Activated naive CD8-positive, alpha-beta T cell treated with anti-CD3 and anti-CD28 coated beads, Interleukin-2, amount 10 ng/mL, durations not matched to agents 7 days and 5 days (primary cell): ENCODE results near the gene PASK. TPM values are rescaled to one million over a fixed set of nuclear protein-coding genes. Genes with fewer than 3 reads are reported as not detected.

ENCODE experiments used
- ATAC-seq: fragments of 150-1000 bp; cut with Tn5 transposase; one replicate; pipeline ENCODE4 v1.10.0; 2021; ENCODE audit warnings: low read depth, moderate library complexity
- POLR2A ChIA-PET: fragments of 350-600 bp; sonication (Branson Sonifier 250); formaldehyde crosslinking; loops from one replicate; lab custom pipeline; 2021; ENCODE audit warnings: antibody characterized with exemption; lab: Charles Lee
- DNase-seq: peaks from one replicate; pipeline ENCODE4 v3.0.0; 2021
- H3K27ac Mint-ChIP-seq: one replicate; pipeline ENCODE4 v1.8.0; 2022; ENCODE audit warnings: mild to moderate bottlenecking, mixed read lengths
- H3K27me3 Mint-ChIP-seq: one replicate; pipeline ENCODE4 v1.8.0; 2022; ENCODE audit warnings: mild to moderate bottlenecking, moderate library complexity, mixed read lengths
- H3K36me3 Mint-ChIP-seq: one replicate; pipeline ENCODE4 v1.8.0; 2021; ENCODE audit warnings: mild to moderate bottlenecking, mixed read lengths
- H3K4me1 Mint-ChIP-seq: one replicate; pipeline ENCODE4 v1.8.0; 2021; ENCODE audit warnings: mixed read lengths
- H3K4me3 Mint-ChIP-seq: one replicate; pipeline ENCODE4 v1.8.0; 2022; ENCODE audit warnings: mild to moderate bottlenecking, moderate library complexity, mixed read lengths
- H3K9me3 Mint-ChIP-seq: one replicate; pipeline ENCODE4 v1.8.0; 2021; ENCODE audit warnings: mixed read lengths
- total RNA-seq, 2 experiments: library from RNA; stranded (reverse); gene quantifications; one replicate each; pipeline ENCODE4 v1.2.3, GENCODE V29; 2021

The PASK gene
- total RNA-seq, 2 experiments from 2014 or later = 132 to 153 TPM

DNA sequence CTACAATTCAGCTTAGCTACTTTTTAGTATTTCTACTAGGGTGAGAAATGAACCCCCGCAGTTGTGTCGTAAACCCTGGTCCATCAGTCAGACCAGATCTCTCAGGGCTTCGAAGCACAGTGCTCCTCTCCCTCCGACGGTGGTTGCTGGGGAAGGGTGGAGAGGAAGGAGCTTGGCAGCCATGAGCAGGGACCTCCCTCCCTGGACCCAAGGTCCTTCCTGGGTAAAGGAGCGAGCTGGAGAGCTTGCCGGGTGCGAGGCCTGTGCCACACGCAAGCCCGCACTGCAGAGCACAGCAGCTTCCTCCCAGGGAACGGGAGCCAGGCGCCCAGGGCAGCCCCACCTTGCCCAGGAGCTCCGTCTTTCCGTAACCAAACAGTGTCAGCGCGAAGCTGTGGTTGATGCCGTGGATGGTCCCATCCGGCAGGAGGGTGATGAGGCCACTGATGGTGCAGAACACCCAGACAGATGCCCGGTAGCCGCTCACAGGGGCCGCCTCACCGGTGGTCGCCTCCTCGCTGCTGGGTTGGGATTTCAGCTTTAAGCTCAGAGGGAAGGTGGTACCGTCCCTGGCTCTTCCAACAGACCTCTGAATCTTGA is 12.5 kb downstream of the PASK start:
- Mint-ChIP-seq H3K9me3 (no peaks in the 10 kb centered on the region), H3K4me3 (no peak overlapping the region), H3K27me3 (no peaks in the 10 kb centered on the region), H3K27ac (no peak overlapping the region), H3K36me3 (peaks cover 12% of the 10 kb centered on the region), H3K4me1 (no peaks in the 10 kb centered on the region)
- peak; percentile 17 for DNase-seq
- POLR2A ChIA-PET = interaction anchor here (1.1 kb wide), 1 partner anchor 13 kb away, joined by 4 read pairs; the partner anchor contains the start of gene PPP1R7
- no peak for ATAC-seq

DNA sequence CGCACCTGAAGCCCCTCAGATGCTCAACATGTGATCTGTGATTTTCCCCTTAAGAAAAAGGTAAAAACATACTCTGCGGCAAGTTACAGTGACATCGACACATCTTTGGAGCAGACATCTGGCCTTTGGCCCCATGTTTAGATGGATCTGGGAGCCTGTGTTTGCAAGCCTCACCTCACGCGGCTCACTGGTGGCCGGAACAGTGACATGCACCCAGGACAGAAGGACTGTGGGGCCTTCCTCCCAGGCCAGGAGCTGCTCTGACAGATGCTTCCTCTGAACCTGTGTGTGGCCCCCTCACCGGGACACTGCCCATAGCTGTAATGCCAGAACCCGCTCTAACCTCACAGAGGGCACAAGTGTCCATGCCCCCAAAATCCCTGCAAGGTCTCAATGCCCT is 13.1 kb downstream of the PASK start:
- no peaks in the 10 kb centered on the region for H3K9me3 Mint-ChIP-seq
- peaks cover 12% of the 10 kb centered on the region for H3K36me3 Mint-ChIP-seq
- H3K4me3 Mint-ChIP-seq = no peak overlapping the region
- POLR2A ChIA-PET = interaction anchor here (1.1 kb wide), 1 partner anchor 14 kb away, joined by 4 read pairs; the partner anchor contains the start of gene PPP1R7
- H3K27ac Mint-ChIP-seq = no peak overlapping the region
- DNase-seq (peak; percentile 16), ATAC-seq (no peak)
- H3K4me1 Mint-ChIP-seq = no peaks in the 10 kb centered on the region
- no peaks in the 10 kb centered on the region for H3K27me3 Mint-ChIP-seq

DNA sequence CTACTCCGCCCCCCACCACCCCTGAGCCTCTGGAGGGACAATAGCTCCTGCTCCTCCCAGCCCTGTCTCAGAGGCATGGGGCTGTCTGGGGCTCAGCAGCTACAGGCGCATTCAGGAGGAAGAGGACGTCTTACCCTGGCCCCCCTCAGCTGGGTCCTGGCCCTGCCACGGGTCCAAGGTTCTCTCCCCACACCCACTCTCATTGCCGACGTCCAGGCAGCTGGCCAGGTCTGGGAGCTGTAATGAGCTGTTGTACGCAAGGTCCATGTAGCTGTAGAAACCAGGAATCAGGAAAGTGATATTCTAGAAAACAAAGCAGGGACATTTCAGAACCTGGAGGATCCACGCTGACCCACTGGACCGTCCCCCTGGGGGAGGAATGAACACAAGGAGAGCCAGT is 13.5 kb downstream of the PASK start:
- ATAC-seq (no peak), DNase-seq (no peak)
- Mint-ChIP-seq H3K27ac (no peak overlapping the region), H3K4me3 (no peak overlapping the region), H3K4me1 (no peaks in the 10 kb centered on the region), H3K36me3 (peaks cover 13% of the 10 kb centered on the region), H3K9me3 (no peaks in the 10 kb centered on the region), H3K27me3 (no peaks in the 10 kb centered on the region)
- POLR2A ChIA-PET = no interaction called here

DNA sequence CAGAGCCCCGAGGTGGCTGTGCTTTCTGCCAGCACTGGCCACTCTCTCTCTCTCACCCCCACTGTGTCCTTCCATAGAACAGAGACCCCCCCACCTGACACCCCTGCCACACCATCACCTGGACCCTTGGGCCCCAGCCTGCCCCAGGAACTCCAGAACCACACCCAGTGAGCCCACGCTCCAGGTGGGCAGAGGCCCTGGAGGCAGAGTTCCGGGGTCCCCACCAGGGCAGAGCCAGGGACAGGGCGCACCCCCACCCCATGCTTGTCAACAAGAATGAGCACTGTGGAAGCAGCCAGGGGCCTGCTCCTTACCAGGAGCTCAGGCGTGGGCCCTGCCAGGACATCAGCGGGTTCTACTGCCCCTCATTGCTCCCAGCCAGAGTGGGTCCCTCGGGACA is 14.6 kb downstream of the PASK start:
- Mint-ChIP-seq H3K4me3 (no peak overlapping the region), H3K4me1 (no peaks in the 10 kb centered on the region), H3K36me3 (peaks cover 17% of the 10 kb centered on the region), H3K27me3 (no peaks in the 10 kb centered on the region), H3K27ac (no peak overlapping the region), H3K9me3 (no peaks in the 10 kb centered on the region)
- POLR2A ChIA-PET = no interaction called here
- ATAC-seq (no peak), DNase-seq (no peak)

DNA sequence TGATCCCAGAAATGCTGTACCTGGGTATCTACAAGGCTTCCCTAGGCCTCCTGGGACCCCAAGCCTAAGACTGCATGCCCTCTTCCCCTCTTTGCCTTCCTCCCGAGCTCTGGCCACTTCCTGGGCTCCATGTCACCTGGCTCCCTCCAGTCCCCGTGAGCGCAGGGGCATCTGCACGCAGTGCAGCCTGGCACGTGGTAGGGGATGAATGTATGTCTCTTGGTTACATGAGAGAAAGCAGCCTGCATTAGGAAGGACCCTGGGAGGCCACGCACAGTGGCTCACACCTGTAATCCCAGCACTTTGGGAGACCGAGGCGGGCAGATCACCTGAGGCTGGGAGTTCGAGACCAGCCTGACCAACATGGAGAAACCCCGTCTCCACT is 15.8 kb downstream of the PASK start:
- DNase-seq (no peak), ATAC-seq (no peak)
- Mint-ChIP-seq H3K27me3 (no peaks in the 10 kb centered on the region), H3K36me3 (peaks cover 19% of the 10 kb centered on the region), H3K4me3 (no peak overlapping the region), H3K9me3 (no peaks in the 10 kb centered on the region), H3K27ac (no peak overlapping the region), H3K4me1 (no peaks in the 10 kb centered on the region)
- POLR2A ChIA-PET = no interaction called here

DNA sequence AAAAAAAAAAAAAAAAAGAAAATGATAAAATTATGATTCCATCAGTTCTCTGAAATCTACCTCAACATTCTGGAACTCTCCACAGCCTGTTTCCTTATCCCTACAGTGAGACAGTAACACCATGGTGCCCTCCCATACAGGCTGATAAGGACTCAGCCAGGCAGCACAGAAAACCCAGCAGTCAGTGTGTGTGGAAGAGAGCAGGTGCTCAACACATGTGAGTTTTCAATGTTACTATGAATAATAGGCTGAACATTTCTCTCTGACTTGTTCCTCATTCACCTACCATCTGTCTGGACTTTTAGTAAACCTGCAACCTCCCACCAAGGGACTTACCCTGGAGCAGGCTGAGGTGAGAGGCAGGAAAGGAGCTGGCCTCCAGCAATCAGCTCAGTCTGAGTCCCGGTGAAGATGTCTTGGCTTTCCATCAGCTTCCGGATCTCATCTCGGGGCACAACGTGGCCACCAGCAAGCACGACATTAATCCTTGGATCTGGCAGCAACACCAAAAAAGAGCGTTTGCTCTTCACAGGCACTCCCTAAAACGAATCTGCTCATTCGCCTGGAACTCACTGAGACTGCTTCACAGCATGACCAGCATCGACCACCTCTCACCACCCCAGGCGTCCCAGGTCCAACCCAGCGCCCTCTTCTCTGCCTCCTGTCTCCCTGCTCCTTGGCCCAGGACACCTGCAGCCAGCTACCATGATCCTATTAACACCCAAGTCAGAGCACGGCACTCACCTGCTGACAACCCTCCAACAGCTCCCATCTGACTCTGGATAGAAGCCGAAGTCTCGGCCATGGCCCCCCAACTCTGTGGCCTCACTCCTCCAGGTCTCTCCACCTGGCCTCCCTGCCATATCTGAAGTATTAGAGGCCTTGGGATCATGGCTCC is 16.5 kb downstream of the PASK start:
- Mint-ChIP-seq H3K36me3 (peaks cover 19% of the 10 kb centered on the region), H3K9me3 (no peaks in the 10 kb centered on the region), H3K4me1 (peaks cover 6% of the 10 kb centered on the region), H3K4me3 (no peak overlapping the region), H3K27me3 (no peaks in the 10 kb centered on the region), H3K27ac (no peak overlapping the region)
- POLR2A ChIA-PET = interaction anchor here (0.7 kb wide), 1 partner anchor 571 kb away, joined by 7 read pairs; no protein-coding TSS in a partner anchor
- no peak for ATAC-seq
- no peak for DNase-seq

DNA sequence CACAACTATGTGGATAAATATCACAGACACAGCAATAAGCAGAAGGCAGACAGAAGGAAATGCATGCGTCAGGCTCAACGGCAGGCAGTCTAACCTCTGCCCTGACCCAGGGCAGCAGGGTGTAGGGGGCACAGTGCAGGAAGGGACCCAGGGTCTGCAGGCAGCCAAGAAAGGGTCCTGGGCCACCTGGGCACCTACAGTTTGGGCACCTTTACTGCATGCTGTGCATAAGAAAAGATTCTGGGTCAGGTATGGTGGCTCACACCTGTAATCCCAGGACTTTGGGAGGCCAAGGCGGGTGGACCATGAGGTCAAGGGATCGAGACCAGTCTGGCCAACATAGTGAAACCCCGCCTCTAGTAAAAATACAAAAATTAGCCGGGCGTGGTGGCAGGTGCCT is 17.7 kb downstream of the PASK start:
- H3K9me3 Mint-ChIP-seq = no peaks in the 10 kb centered on the region
- peaks cover 19% of the 10 kb centered on the region for H3K36me3 Mint-ChIP-seq
- H3K4me1 Mint-ChIP-seq = peaks cover 6% of the 10 kb centered on the region
- no peaks in the 10 kb centered on the region for H3K27me3 Mint-ChIP-seq
- H3K4me3 Mint-ChIP-seq = no peak overlapping the region
- H3K27ac Mint-ChIP-seq = no peak overlapping the region
- POLR2A ChIA-PET = no interaction called here
- DNase-seq = no peak
- ATAC-seq = no peak

DNA sequence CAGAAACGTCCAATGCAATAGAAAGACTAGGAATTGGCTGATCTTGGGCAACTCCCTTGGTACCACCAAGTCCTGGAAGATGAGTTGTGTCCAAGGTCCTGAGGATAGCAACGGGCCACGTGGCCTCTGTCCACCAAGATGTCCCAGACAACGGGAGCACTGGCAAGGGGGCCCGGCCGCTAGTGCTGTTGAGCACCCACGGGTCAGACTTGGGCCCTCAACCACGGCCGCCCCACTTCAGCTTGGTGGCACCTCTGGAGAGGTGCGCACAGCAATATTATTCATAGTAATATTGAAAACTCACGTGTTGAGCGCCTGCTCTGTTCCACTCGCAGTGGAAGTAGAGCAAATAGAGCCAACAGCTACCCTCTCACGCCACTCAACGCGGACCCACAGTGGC is 19.0 kb downstream of the PASK start:
- DNase-seq = no peak
- Mint-ChIP-seq H3K27me3 (no peaks in the 10 kb centered on the region), H3K9me3 (no peaks in the 10 kb centered on the region), H3K4me1 (peaks cover 6% of the 10 kb centered on the region), H3K4me3 (no peak overlapping the region), H3K36me3 (peaks cover 19% of the 10 kb centered on the region), H3K27ac (no peak overlapping the region)
- POLR2A ChIA-PET = no interaction called here
- no peak for ATAC-seq

DNA sequence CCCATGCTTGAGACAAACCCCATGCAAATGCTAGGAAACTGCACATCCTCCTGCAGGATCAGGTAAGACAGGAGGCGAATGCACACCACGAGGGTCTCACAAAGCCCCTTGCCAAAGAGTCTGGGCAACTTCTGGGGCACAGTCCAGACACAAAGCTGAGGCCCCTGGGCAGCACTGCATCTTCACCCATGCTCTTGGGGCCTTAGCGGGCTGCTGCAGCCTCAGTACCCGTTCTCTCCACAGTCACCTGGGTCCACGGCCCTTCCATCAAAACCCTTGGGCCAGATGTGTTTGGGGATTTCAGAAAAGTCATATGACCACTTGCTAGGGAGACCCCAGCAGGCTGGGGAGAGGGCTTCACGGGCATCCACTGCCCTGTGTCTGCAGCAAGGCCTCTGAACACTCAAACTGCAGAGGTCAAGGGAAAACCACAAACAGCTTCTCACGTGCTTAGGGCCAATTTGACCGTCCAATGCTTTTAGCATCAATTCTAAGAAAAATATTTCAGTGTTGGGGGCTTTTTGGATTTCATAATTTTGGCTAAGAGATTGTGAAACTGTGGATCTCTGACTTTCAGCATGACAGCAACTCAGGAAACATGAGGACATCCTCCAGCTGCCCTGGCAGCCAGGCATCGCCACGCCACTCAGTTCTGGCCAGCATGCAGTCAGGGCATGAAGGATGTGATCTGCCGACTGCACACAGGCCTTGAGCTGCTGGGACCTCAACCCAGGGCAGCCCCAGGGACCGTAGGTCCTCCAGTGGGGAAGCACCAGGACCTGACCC is 20.0 kb downstream of the PASK start:
- DNase-seq (peak; percentile 13), ATAC-seq (no peak)
- Mint-ChIP-seq H3K4me1 (peaks cover 6% of the 10 kb centered on the region), H3K27me3 (no peaks in the 10 kb centered on the region), H3K9me3 (no peaks in the 10 kb centered on the region), H3K4me3 (no peak overlapping the region), H3K27ac (no peak overlapping the region), H3K36me3 (peaks cover 19% of the 10 kb centered on the region)
- POLR2A ChIA-PET = no interaction called here

DNA sequence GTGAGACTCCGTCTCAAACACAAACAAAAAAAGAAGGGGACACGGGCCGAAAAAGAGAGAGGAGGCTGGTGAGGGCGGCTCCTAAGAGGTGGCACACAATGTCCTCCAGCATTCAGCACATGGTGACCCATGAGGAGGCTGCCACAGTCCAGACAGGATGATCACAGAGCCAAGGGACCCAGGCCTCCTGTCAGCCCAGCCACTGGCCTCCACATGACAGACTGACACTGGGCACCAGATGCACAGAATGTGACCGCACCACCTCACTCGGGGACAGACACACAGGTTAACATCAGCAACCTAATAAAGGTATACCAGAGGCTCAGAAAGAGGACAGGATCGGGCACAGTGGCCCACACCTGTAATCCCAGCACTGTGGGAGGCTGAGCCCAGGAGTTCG is 21.0 kb downstream of the PASK start:
- POLR2A ChIA-PET = no interaction called here
- Mint-ChIP-seq H3K4me1 (peaks cover 6% of the 10 kb centered on the region), H3K4me3 (no peak overlapping the region), H3K9me3 (no peaks in the 10 kb centered on the region), H3K36me3 (peaks cover 16% of the 10 kb centered on the region), H3K27me3 (no peaks in the 10 kb centered on the region), H3K27ac (no peak overlapping the region)
- DNase-seq (peak; percentile 6), ATAC-seq (no peak)

DNA sequence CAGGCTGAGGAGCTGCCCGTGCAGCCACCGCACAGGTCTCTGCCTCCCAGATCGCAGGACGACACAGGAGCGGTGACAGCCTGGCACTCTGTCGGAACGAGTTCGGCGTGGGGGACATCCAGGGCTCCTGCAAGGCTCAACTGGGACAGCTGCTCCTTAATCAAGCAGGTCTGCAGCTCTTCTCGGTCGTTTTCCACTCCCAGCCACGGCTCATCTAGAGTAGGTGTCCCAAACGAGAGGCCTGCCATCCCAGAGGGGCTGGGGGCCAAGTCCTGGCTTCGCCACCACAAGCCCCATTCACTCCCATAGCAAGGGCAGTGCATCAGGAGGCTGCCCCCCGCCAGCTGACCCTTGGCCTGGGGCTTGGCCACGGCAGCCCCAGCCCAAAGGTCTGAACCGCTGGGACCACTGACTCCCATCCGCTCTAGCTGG is 22.5 kb downstream of the PASK start:
- Mint-ChIP-seq H3K27ac (no peak overlapping the region), H3K4me3 (no peak overlapping the region)
- DNase-seq = peak; percentile 23

DNA sequence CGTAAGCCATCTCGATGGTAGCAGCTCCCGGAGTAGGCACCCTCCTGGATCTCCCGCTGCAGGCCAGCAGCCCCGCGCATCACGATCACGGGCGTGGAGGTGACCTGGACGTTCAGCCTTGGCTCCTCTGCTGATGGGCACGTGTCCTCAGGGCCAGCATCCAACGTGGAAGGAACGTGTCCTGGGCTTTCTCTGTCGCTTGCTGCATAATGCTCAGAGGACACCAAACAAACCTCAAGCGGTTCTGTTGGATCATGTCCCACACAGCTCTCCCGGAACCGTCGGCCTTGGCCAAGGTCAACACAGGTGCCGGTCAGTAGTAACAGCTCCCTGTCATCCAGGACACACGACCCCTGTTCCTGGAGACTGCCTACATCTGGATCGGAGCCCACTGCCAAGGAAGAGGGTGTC is 23.1 kb downstream of the PASK start:
- Mint-ChIP-seq H3K27me3 (no peaks in the 10 kb centered on the region), H3K27ac (no peak overlapping the region), H3K9me3 (no peaks in the 10 kb centered on the region), H3K36me3 (peaks cover 11% of the 10 kb centered on the region), H3K4me3 (no peak overlapping the region), H3K4me1 (peaks cover 6% of the 10 kb centered on the region)
- DNase-seq (peak; percentile 24), ATAC-seq (no peak)
- POLR2A ChIA-PET = no interaction called here

More for the DNA sequence above, 22.5 kb downstream of the PASK start:
- POLR2A ChIA-PET = no interaction called here
- peaks cover 10% of the 10 kb centered on the region for H3K36me3 Mint-ChIP-seq
- H3K9me3 Mint-ChIP-seq = no peaks in the 10 kb centered on the region
- no peaks in the 10 kb centered on the region for H3K27me3 Mint-ChIP-seq
- no peak for ATAC-seq
- peaks cover 6% of the 10 kb centered on the region for H3K4me1 Mint-ChIP-seq

DNA sequence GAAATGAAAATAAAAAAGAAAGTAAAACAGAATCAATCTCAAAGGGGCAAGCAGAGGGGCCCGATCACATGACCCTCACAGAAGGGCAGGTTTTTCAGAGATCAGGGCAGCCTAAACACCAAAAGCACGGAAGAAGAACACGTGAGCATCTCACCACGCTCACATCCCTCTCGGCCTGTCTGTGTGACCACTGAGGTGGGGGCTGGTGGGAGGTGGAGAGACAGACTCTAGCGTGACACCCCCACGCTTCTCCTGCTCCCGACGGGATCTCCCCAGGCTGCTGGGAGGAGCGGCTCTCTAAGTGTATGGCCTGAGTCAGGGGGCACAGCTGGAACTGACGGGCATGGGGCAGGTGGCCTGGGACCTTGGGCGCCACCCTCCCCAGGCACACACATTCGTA is 23.6 kb downstream of the PASK start:
- ATAC-seq (no peak), DNase-seq (peak; percentile 10)
- Mint-ChIP-seq H3K9me3 (no peaks in the 10 kb centered on the region), H3K4me3 (no peak overlapping the region), H3K4me1 (peaks cover 6% of the 10 kb centered on the region), H3K27ac (no peak overlapping the region), H3K36me3 (peaks cover 15% of the 10 kb centered on the region), H3K27me3 (no peaks in the 10 kb centered on the region)
- POLR2A ChIA-PET = interaction anchor here (0.6 to 0.7 kb wide), 2 partner anchors 16 to 85 kb away, joined by 3 to 6 read pairs; no protein-coding TSS in a partner anchor
